Mammary epithelial cell (primary cell): ENCODE measurements around the gene DYRK1A.

Source experiments
- EZH2 ChIP-seq: IDR thresholded peaks from 2 replicates; pipeline ENCODE4 v1.6.1; 2012; ENCODE audit warnings: low read length, inconsistent platforms, borderline replicate concordance
- TF ChIP-seq, protein P1 (sequence below), 2 donors: IDR thresholded peaks in 1 of 2; conservative IDR thresholded peaks in 1 of 2; 2 replicates each; pipeline ENCODE4 v1.5.1; 2011 to 2012; ENCODE audit warnings: inconsistent platforms in 2 of 2, low read length in 2 of 2, mild to moderate bottlenecking in 2 of 2, control low read depth in 1 of 2, low read depth in 1 of 2; ENCODE audit not compliant: insufficient read depth in 1 of 2; ENCODE audit errors: extremely low read depth in 1 of 2

DNA sequence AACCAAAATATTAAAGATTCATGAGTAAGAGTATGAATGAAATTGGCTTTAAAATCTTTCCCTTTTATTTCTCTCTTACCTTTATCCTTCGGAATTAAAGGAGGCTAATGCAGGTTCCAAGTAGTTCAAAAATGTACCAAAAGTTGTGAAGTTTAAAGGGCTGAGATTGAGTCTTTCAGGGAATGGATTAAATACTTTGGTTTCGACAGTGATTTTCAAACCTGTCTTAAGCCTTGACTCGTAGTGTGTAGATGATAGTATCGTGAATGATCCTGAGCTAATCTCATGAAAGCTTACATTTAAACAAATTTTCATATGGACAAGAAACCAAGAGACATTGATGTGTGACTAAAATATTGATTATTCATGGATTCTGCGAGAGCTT lies 66.9 kb downstream of the DYRK1A start:
- no peak for TF ChIP-seq EZH2
- TF ChIP-seq, protein P1, sequence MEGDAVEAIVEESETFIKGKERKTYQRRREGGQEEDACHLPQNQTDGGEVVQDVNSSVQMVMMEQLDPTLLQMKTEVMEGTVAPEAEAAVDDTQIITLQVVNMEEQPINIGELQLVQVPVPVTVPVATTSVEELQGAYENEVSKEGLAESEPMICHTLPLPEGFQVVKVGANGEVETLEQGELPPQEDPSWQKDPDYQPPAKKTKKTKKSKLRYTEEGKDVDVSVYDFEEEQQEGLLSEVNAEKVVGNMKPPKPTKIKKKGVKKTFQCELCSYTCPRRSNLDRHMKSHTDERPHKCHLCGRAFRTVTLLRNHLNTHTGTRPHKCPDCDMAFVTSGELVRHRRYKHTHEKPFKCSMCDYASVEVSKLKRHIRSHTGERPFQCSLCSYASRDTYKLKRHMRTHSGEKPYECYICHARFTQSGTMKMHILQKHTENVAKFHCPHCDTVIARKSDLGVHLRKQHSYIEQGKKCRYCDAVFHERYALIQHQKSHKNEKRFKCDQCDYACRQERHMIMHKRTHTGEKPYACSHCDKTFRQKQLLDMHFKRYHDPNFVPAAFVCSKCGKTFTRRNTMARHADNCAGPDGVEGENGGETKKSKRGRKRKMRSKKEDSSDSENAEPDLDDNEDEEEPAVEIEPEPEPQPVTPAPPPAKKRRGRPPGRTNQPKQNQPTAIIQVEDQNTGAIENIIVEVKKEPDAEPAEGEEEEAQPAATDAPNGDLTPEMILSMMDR (conservative IDR thresholded peaks at IDR 0.05 in 1 of 2, IDR thresholded peaks at IDR 0.05 in 1 of 2; ENCODE audit: extremely low read depth in 1 of 2, insufficient read depth in 1 of 2, low read depth in 1 of 2, low read length in 2 of 2): no peak
